COLO668 (cell line): Measurements from ENCODE around the gene GRK5.
A peak's percentile ranks its signal among the peaks of the same experiment; 100 is the strongest.
"Not testable (repeated sequence)": the region's sequence is repeated elsewhere in the genome, so short reads cannot be mapped to it uniquely, and the experiment has no call there.

Source experiments
- DNase-seq: peaks from one replicate; lab custom pipeline; 2025; ENCODE audit not compliant: unreplicated experiment; lab: John Stamatoyannopoulos, UW

The GRK5 gene

DNA sequence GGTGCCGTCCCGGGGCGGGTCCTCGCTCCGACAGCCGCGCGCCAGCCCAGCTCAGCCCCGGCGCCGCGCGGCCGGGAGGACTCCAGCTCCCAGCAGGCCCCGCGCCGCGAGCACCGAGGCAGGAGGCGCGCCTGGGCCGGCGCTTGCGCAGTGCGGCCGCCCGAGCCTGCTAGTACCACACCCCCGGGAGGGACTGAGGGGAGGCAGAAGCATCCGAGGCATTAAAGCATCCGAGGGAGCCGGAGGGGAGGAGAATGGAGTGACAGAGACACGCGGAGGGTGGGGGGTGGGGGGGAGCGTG is at the start of gene GRK5:
TSS of gene GRK5 (plus strand) at position 206 of the 301 bp plus-strand sequence. CDS start 347 bp downstream, outside the sequence.
- peak; percentile 94 for DNase-seq

DNA sequence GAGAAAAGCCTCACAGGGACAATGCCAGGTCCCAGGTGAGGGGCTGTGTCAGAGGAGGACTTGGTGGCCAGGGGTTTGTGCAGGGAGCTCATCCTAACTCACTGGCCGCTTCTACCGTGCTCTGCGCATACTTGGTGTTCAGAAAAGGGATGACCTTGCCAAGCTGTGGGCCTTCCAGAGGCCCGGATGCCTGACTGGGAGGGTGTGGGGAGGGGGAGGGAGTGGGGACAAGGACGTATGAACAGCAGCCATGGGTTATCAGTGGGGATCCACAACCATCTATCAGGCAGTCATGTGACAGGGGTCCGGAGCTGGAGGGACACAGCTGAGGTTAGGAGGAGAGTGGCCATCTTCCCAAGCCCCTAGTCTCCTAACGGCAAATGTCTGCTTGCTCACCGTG is 48.0 kb upstream of the GRK5 start:
- DNase-seq, result no peak

GRCh38 chr10:119161680-119162451 is 45.5 kb upstream of the GRK5 start:
- no peak for DNase-seq

- DNase-seq, result no peak
These were observed 44.8 kb upstream of the GRK5 start for GRCh38 chr10:119162452-119163092.

- DNase-seq, result peak; percentile 85
These were observed 41.9 kb upstream of the GRK5 start, which contains the start of gene SFXN4 for GRCh38 chr10:119165171-119166117. TSS of gene SFXN4 (minus strand) at chr10:119165714. CDS start at chr10:119165647, 67 bp downstream.

DNA sequence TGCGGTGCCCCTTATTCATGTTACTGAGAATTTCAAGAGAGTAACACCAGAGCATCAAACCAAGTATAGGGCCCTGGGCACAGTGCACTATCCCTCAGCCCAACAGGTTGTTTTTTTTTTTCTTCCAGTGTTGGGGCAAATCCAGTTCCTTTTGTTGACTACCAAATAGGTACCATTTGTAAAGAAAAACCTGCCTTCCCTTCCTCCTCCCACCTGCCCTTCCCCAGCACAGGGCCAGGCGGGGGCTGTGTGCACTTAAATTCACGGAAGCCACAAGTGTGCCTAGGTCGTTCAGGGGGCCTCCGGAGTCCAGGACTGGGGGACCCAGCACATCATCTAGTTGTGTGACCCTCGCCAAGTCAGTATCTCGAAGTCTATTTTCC is 41.3 kb upstream of the GRK5 start:
- DNase-seq, result no peak

GRCh38 chr10:119166564-119166963 is 40.8 kb upstream of the GRK5 start:
- DNase-seq, result no peak

- no peak for DNase-seq
These were observed 40.3 kb upstream of the GRK5 start for GRCh38 chr10:119167041-119167440.

DNA sequence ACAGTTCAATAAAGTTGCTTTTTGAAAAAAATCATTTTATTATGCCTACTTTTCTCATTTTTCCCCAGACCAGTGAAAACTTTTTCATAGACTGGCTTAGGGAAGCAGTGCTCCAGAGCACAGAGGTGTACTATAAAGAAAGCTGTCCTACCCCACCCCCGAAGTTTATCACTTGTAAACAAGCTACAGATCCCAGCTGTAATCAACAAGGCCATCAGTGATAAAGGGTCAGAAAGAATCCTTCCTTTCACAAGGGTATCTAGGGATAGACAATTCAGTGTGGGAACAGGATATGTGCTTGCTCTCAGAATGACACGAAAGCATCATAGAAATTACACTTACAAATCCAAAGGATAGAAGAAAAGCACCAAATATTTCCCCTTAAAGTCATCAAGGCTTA is 33.3 kb upstream of the GRK5 start:
- DNase-seq, result no peak

GRCh38 chr10:119176166-119176565 is 31.2 kb upstream of the GRK5 start:
- no peak for DNase-seq

DNA sequence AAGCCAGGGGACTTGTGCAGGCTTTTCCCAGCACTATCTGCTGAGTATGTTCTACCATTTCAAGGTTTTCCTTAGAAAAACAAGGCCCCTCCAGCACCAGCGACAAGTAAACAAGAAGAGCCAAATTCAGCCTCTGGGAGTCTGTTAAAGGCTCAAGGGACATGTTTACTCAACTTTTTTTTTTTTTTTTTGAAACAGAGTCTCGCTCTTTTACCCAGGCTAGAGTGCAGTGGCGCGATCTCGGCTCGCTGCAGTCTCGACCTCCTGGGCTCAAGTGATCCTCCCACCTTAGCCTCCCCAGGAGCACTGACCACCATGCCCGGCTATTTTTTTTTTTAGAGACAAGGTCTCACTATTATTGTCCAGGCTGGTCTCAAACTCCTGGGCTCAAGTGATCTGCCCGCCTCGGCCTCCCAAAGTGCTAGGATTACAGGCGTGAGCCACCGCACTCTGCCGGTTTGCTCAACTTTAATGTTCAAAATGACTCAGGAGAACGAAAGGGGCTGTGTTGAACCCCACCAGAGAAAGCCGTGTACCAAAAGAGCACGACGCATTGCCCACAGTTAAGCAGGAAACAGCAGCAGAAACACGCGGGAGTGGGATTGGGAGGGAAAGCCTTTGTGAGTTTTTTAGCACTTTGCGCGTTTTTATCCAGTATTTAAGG is 29.5 kb upstream of the GRK5 start:
- no peak for DNase-seq

DNA sequence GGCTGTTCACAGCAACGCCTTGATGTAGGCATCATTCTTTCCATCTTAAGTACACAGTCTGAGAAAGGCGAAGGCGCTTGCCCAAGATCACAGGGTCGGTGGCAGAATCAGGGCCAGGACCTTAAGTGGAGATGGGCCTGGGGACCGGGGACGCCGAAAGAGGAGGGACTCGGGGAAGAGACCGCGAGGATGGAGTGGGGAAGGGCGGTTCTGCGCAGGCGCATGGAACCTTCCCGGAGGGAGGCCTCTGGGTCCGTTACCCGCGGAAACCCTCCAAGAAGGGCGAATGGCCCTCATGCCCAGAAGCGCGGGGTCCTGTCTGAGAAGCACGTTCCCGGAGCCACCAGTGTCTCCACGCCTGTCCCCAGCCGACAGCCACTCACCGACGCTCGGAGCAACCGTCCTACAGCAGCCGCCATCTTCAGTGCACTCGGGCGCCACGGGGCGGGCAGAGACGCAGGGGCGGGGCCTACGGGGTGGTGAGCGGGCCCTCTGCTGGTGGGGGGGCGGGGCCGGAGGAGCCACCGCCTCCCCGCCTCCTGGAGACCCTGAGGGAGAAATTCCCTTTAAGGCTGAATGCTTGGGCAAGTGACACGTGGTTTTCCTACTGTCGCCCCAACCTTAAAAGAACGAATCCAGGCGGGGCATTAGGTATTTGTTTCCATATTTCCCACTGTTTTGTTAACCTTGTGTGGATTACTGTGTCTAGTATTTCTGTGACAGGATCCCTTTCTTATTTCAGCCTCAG is 28.8 kb upstream of the GRK5 start, which contains the start of gene PRDX3:
TSS of gene PRDX3 (minus strand) at position 441 of the 748 bp plus-strand sequence. CDS start at position 419, 22 bp downstream.
- peak; percentile 90 for DNase-seq

- DNase-seq, result not testable (repeated sequence)
These were observed 26.4 kb upstream of the GRK5 start for GRCh38 chr10:119180850-119181400.

DNA sequence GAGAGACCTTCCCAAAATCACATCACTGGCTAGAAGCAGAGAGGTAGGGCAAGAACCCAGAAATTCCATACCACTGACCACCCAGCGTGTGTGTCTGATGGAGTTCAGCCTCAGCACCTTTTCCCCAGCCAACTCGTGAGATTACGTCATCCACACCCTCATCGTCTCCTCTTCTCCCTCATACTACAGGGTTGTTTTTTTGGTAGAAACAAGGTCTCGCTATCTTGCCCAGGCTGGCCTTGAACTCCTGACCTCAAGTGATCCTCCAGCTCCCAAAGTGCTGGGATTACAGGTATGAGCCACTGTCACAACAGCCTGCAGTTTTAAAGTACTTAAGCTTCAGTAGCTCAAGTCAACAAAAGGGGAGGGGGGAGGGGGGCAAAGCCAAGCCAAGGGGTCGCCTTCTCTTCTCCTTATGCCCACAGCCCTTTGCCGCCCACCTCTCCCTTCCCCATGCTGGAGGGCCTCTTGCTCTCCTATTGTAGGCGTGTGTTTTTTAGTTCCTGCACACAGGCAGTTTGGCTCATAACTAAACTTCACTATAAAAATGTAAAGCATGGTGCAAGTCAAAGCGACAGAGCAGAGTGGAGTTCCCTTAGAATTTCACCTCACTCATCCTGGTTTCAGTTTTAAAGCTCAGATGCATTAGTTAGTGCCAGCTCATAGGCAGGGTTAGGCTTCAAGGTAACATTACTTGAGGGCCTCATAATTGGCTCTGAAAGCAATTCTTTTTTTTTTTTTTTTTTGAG is 23.5 kb upstream of the GRK5 start:
- DNase-seq, result no peak

GRCh38 chr10:119189811-119190282 is 17.5 kb upstream of the GRK5 start:
- no peak for DNase-seq

- DNase-seq, result no peak
These were observed 17.0 kb upstream of the GRK5 start for GRCh38 chr10:119190353-119190752.

DNA sequence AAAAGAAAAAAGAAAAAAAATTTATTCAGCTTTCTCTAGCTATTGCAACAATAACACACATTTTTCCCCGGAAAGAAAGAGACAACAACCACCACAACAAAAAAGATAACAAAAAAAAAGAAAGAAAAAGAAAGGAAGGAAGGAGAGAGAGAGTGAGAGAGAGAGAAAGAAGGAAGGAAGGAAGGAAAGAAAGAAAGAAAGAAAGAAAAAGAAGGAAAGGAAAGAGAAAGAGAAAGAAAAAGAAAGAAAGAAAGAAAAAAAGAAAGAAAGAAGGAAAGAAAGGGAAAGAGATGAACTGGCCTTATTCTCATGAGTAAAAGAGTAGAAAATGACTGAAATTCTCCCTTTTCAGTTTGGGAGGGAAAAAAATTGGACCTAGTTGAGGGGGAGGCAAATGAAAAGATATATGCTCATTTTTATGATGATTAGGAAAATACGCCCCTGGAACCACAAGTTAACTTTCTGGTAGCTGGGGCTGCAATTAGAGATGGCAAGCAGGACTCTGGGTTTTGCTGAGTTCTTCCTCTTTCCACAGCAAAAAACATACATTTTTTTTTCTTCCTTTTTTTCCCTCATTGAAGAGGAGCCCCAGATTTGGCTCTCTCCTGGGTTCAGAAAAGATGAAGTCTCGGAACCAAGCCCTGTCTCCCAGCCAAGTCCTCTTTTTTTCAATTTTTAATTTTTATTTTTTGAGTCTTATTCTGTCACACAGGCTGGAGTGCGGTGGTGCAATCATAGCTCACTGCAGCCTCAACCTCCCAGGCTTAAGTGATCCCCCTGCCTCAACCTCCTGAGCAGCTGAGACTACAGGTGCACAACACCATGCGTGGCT is 16.2 kb upstream of the GRK5 start:
- no peak for DNase-seq

DNA sequence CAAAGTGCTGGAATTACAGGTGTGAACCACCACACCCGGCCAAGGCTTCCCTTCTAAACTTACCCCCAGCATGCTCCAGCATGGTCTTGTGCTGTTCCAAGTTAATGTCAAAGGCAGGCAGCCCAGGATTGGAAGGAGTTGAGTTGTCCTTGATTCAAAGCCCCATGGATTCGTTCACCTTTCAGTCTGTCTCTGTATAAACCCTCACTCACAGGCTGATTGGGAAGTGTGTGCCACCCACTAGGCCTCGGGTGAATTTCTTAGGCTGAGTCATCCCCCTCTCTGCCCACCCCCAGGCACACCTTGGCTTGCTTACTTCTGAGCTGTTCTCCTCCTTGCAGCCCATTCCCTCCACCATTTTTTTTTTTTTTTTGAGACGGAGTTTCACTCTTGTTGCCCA is 15.5 kb upstream of the GRK5 start:
- no peak for DNase-seq
